GM18519 (cell line): ENCODE data around the gene FOXC1.

ENCODE experiments used
- ATAC-seq: cut with Tn5 transposase; IDR thresholded peaks from one replicate; pipeline ENCODE4 v1.9.1; 2021; ENCODE audit warnings: mild to moderate bottlenecking, moderate library complexity; ENCODE audit not compliant: unreplicated experiment, low FRiP score

Gene FOXC1

GRCh38 chr6:1610497-1611321 lies 994 bp downstream of the FOXC1 start:
- ATAC-seq: no peak

- no peak for ATAC-seq
These were observed 1.5 kb downstream of the FOXC1 start for GRCh38 chr6:1611322-1611571.

DNA sequence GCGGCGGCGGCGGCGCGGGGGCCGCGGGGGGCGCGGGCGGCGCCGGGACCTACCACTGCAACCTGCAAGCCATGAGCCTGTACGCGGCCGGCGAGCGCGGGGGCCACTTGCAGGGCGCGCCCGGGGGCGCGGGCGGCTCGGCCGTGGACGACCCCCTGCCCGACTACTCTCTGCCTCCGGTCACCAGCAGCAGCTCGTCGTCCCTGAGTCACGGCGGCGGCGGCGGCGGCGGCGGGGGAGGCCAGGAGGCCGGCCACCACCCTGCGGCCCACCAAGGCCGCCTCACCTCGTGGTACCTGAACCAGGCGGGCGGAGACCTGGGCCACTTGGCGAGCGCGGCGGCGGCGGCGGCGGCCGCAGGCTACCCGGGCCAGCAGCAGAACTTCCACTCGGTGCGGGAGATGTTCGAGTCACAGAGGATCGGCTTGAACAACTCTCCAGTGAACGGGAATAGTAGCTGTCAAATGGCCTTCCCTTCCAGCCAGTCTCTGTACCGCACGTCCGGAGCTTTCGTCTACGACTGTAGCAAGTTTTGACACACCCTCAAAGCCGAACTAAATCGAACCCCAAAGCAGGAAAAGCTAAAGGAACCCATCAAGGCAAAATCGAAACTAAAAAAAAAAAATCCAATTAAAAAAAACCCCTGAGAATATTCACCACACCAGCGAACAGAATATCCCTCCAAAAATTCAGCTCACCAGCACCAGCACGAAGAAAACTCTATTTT lies 2.0 kb downstream of the FOXC1 start:
- no peak for ATAC-seq

- no peak for ATAC-seq
These were observed 2.7 kb downstream of the FOXC1 start for GRCh38 chr6:1612299-1612973.

DNA sequence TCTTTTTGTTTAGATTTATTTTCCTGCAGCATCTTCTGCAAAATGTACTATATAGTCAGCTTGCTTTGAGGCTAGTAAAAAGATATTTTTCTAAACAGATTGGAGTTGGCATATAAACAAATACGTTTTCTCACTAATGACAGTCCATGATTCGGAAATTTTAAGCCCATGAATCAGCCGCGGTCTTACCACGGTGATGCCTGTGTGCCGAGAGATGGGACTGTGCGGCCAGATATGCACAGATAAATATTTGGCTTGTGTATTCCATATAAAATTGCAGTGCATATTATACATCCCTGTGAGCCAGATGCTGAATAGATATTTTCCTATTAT lies 3.2 kb downstream of the FOXC1 start:
- ATAC-seq: no peak

DNA sequence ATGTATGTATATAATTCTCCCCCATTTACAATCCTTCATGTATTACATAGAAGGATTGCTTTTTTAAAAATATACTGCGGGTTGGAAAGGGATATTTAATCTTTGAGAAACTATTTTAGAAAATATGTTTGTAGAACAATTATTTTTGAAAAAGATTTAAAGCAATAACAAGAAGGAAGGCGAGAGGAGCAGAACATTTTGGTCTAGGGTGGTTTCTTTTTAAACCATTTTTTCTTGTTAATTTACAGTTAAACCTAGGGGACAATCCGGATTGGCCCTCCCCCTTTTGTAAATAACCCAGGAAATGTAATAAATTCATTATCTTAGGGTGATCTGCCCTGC lies 3.6 kb downstream of the FOXC1 start:
- ATAC-seq: no peak

- ATAC-seq: no peak
These were observed 4.2 kb downstream of the FOXC1 start for GRCh38 chr6:1613688-1614447.

GRCh38 chr6:1614448-1615150 lies 4.9 kb downstream of the FOXC1 start:
- ATAC-seq: no peak

DNA sequence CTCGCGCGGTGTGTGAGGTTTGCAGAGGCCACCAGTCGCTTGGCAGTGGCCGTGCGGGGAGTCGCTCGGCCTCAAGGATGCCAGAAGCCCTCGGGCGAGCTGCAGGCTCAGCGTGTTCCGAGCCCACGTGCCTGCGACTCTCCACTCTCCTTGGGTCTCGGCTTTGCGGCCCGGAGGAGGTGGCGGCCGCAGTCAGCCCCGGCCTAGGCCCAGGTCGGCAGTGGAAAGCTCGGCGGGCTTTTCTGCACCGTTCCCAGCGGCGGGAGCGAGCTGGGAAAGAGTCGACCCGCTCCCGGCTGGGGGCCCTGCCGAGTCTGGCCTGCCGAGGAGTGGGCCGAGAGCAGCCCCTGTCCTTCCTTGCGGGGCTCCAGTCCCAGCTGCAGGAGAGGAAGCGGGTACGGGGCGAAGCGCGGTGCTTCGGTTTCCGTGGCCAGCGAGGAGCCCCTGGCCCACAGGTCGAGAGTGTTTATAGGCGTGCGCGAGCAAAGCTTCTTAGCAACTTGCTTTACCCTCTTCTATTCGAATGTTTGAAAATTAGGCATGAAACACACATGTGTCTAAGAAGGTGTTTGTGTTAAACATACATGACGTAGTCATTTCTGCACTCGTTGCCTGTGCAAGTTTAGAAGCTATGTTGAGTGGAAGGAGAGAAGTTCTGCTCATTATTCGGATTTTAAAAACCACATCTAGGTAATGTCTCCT lies 5.6 kb downstream of the FOXC1 start:
- no peak for ATAC-seq

DNA sequence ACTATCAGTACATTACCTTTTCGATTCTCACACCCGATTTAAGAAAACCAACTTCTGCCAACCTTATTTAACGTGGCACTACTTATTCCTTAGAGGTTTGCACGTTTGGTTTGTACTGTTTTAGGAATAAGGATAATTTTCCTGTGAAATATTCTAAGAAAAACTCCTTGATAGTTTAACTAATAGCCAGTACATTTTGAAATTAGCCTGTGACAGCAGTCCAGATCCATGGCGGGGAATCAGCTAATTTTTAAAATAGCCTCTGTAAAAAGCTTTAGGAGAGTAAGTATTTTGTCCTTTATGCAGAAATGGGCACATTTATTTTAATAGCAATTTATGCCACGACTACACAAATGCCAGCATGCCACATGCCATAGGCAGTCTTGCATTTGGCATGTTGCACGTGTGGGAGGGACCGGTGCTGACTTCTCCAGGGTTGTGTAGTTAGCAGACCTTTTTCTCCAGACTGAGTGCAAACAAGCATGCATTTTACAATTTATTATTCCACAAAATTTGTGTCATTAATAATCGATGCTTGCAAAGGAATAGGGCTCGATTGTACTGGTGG lies 6.2 kb downstream of the FOXC1 start:
- no peak for ATAC-seq

DNA sequence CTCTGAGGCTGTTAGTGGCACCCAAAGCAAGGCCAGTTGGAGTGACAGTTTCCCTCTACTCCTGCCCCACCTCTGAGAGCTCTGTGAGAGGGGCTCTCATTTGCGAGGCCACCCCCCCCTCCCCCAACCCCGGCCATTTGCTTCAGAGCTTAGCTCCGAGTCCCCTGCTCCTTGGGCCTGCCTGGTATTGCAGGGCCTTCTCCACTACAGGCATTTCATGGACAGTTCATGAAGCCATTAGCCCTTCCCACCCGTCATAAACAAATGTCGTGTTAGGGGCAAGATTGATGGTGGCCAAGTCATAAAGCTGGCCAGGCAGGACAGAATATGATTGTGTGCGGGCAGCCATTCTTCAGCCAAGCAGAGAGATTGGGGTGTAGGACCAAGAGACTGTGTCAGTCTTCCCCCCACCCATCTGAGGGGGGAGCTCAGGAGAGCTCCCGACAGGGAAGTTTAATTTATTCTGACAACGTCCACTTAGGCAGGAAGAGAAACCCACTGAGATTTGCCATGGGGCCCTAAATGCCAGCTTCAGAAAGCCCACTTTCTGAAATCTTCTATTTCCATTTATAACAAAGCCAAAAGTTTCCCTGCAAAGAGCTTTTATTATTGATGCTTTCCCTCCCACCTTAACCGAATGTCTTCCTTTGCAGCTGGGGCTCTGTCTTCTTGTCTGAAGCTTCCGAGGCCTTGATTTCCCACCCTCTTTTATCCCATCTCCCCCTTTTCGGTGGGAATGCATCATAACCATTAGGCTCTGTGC lies 7.2 kb downstream of the FOXC1 start:
- ATAC-seq: no peak

DNA sequence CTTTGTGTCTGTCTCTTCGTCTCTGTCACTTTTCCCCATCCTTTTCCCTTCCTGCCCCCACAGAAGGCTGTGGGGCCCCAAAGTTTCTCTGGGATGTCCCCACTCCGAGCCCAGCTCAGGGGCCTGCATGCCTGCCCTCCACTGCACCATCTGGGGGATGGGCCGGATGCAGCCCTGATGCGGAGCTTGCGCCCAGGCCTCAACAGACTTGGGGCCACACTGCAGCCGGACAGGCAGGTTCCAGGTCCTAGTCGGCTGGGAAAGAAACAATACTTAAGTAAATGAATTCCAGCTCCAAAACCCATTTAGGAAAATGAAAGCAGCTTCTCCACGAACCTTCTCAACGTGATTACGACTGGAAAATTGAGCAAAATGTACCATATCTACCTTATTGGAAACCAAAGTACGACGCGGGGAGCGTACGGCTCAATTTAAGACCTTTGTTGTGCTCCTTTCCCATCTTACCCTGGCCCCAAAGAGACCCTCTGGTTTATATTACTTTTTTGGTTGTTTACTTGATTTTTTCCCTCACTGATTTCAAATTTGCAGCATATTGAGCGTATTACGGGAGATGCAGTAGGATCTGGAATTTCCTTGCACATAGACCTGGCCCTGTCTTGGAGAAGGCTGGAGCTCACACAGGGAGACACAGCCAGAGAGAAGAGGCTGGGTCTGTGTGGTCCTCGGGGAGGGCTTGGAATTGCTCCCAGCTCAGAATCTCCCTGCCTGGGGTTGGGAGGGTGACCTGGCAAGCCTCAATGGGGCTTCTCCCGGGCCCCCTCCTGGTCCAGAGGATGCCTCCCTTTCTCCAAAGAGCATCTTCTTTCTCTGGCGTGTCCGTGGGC lies 8.0 kb downstream of the FOXC1 start:
- no peak for ATAC-seq

- no peak for ATAC-seq
These were observed 8.8 kb downstream of the FOXC1 start for GRCh38 chr6:1618311-1619097.

- ATAC-seq: no peak
These were observed 9.5 kb downstream of the FOXC1 start for GRCh38 chr6:1619098-1619672.

DNA sequence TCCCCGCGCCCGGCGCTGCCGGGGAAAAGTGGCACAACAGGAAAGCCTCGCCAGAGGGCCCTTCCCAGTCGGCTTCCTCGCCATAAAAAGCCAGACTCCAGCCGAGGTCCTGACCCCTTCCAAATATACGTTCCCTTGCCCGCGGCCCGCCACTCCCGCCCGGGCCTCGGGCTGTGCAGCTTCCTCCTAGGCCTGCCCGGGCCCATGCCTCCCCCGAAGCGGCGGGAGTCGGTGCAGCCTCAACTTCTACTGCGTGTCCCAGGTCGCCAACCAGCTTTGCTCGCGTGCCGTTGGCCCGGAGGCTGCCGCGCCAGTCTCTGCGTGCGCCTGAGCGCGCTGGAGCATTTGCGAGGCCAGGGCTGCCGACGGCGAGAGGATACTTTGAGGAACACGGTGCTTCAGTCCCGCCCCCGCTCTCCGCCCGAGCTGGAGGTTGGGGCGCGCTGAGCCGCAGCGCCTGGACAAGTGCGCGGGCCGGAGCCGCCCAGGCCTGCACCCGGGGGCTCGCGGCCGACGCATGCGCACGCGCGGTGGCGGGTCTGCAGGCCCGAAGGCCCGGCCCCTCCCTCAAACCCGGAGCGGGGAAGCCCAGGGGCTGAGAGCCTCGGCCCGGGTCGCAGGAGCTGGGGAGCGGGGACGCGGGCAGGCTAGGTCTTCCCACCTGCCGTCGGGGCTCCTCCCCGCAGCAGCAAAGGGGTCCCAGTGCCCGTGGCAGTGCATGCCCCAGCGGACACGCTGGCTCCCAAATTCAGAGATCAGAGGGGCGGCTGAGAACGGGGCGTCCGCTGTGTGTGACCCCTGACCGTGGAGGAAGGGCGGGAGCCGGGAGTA lies 10.2 kb downstream of the FOXC1 start:
- ATAC-seq: no peak

DNA sequence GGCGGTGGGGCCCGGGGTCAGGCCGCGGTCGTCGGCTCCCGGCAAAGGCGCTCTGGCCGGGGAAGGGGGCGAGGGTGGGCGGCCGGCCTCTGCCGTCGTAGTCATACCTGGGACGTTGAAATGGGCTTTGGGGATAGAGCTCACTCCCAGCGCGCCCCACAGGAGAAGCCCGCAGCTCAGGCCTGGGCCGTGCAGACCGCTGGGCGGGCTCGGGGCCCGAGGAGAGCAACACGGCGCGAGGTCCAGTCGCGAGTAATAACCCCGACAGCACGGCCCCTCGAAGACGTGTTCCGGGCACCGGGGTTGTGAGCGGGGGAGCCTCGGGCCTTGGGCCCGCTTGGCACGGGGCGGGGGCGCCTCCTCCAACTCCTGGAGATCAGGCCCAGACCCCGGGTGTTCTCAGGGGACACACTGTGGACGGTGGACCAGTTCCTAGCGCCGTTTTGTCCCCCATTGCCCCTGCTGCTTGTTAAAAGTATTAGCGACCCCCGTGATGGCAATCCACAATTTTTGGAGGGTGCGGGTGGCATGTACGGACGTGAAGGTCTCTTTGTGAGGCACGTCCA lies 10.9 kb downstream of the FOXC1 start:
- ATAC-seq: no peak
